PFSK-1 (cell line): ENCODE measurements around the gene SPX.

Experiments
- FOXP2 ChIP-seq: optimal IDR thresholded peaks from 2 replicates; pipeline ENCODE3; 2011; ENCODE audit warnings: borderline replicate concordance, control low read depth, inconsistent platforms; ENCODE audit not compliant: insufficient read depth; ENCODE audit errors: extremely low read length, extremely low read depth
- POLR2AphosphoS5 ChIP-seq: IDR thresholded peaks from 2 replicates; pipeline ENCODE4 v1.6.1; 2012; ENCODE audit warnings: low read depth, mild to moderate bottlenecking, control low read depth, low read length, moderate library complexity
- REST ChIP-seq, 2 experiments: IDR thresholded peaks; 2 replicates each; pipeline versions ENCODE4 v1.6.1 to v1.8.0; 2011 to 2012; ENCODE audit warnings: low read depth in 2 of 2, low read length in 2 of 2, control low read depth in 1 of 2, inconsistent platforms in 1 of 2, mild to moderate bottlenecking in 1 of 2, moderate library complexity in 1 of 2; ENCODE audit not compliant: insufficient read depth in 1 of 2
- SIN3A ChIP-seq: IDR thresholded peaks from 2 replicates; pipeline ENCODE4 v1.6.1; 2012; ENCODE audit warnings: mild to moderate bottlenecking, low read length, moderate library complexity, borderline replicate concordance; ENCODE audit not compliant: insufficient read depth

DNA sequence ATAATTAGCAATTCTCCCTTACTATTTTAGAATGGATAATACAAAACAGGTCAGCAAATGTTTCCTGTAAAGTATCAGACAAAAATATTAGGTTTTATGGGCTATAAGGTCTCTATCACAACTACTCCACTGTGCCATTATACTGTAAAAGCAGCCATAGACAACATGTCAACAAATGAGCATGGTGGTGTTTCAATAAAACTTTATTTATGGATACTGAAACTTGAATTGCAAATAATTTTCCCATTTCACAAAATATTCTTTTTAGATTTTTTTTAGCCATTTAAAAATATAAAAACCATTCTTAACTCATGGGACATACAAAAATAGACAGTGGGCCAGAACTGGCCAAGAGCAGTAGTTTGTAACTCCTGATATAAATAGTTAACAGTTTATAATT is 40.1 kb upstream of the SPX start:
- no peak for TF ChIP-seq POLR2AphosphoS5
- no peak for TF ChIP-seq REST (IDR thresholded peaks at IDR 0.05; ENCODE audit: insufficient read depth in 1 of 2, low read depth in 2 of 2, low read length in 2 of 2)
- TF ChIP-seq SIN3A = no peak
- no peak for TF ChIP-seq FOXP2
